GM18498 (cell line): ENCODE measurements around the gene SYTL1.

Experiments
- ATAC-seq: cut with Tn5 transposase; IDR thresholded peaks from one replicate; pipeline ENCODE4 v1.9.1; 2021; ENCODE audit warnings: mild to moderate bottlenecking, moderate library complexity; ENCODE audit not compliant: unreplicated experiment

Gene SYTL1

DNA sequence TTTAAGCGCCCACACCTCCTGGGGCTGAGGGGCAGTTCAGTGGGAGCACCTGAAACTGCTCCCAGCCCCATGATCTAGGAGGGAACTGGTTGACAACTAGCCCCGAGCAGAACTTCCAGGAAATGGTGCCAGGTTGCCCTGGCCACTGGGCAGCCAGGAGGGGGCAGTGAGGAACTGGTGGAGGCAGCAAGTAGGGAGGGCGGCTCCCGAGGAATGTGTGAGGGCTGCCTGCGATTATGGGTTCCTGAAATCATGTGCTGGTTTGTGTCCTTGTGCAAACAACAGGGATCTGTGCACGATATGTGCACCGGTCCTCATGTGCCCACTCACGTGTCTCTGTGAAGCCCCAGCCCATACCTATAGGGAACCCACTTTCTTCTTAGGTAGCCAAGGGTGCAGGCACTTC is 60.5 kb downstream of the SYTL1 start:
- no peak for ATAC-seq

DNA sequence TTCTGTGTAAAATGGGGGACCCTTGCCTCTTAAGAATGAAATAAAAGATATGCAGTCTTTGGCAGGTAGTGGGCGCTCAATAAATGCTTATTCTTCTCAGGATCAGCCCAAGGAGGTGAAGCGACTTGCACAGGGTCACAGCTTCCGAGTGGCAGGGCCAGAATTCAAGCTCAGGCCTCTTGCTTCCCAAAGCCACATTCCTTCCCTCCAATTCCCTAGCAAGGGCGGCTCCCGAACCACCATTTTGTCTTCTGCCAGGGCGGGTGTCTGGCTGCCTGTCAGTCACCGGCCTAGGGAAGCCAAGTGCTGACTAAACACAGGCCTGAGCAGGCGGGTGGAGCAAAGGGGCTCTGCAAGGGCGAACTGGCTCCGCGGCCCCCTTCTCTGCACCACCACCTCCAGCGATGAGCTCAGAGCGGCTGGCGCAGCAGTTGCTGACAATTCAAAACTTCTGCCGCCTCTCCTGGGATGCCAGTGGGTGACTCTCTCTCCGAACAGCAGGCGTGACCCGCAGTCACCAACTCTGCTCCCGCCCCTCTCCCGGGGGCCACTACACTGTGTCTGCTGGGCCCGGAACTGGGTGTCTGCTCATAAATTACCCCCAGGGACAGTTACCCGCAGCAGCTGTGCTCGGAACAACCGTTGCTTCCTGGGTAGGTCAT is 61.4 kb downstream of the SYTL1 start:
- ATAC-seq = no peak
